ENCODE measurements around the gene DST.

GRCh38 chr6:56658326-56658725 is 15.6 kb upstream of the DST start:
- TF ChIP-seq, protein P1, sequence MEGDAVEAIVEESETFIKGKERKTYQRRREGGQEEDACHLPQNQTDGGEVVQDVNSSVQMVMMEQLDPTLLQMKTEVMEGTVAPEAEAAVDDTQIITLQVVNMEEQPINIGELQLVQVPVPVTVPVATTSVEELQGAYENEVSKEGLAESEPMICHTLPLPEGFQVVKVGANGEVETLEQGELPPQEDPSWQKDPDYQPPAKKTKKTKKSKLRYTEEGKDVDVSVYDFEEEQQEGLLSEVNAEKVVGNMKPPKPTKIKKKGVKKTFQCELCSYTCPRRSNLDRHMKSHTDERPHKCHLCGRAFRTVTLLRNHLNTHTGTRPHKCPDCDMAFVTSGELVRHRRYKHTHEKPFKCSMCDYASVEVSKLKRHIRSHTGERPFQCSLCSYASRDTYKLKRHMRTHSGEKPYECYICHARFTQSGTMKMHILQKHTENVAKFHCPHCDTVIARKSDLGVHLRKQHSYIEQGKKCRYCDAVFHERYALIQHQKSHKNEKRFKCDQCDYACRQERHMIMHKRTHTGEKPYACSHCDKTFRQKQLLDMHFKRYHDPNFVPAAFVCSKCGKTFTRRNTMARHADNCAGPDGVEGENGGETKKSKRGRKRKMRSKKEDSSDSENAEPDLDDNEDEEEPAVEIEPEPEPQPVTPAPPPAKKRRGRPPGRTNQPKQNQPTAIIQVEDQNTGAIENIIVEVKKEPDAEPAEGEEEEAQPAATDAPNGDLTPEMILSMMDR (IDR thresholded peaks at IDR 0.05), result no peak
- no peak for TF ChIP-seq POLR2A (IDR thresholded peaks at IDR 0.05)

All from heart left ventricle (tissue), 13 donors.